Measurements from ENCODE around the gene PROB1.
A peak's percentile ranks its signal among the peaks of the same experiment; 100 is the strongest.
"Not testable (repeated sequence)": the region's sequence is repeated elsewhere in the genome, so short reads cannot be mapped to it uniquely, and the experiment has no call there.

Gene PROB1

GRCh38 chr5:139377226-139377625, 17.7 kb downstream of the PROB1 start:
- no peak for DNase-seq

- DNase-seq = no peak
Measured at GRCh38 chr5:139376364-139376763, 18.5 kb downstream of the PROB1 start.

- no peak for DNase-seq
Measured at GRCh38 chr5:139374909-139375308, 20.0 kb downstream of the PROB1 start.

- no peak for DNase-seq
Measured at GRCh38 chr5:139371482-139372435, 23.1 kb downstream of the PROB1 start.

- DNase-seq = no peak
Measured at GRCh38 chr5:139369181-139369580, 25.7 kb downstream of the PROB1 start.

GRCh38 chr5:139368613-139369012, 26.3 kb downstream of the PROB1 start:
- DNase-seq = no peak

- DNase-seq = no peak
Measured at GRCh38 chr5:139364466-139364865, 30.4 kb downstream of the PROB1 start.

GRCh38 chr5:139363937-139364336, 31.0 kb downstream of the PROB1 start:
- no peak for DNase-seq

GRCh38 chr5:139361835-139362429, 33.0 kb downstream of the PROB1 start:
- DNase-seq = no peak

GRCh38 chr5:139360384-139360783, 34.5 kb downstream of the PROB1 start:
- DNase-seq = no peak

- no peak for DNase-seq
Measured at GRCh38 chr5:139358064-139358463, 36.8 kb downstream of the PROB1 start.

- DNase-seq = not testable (repeated sequence)
Measured at GRCh38 chr5:139355900-139356299, 39.0 kb downstream of the PROB1 start.

- no peak for DNase-seq
Measured at GRCh38 chr5:139354186-139354585, 40.7 kb downstream of the PROB1 start.

- not testable (repeated sequence) for DNase-seq
Measured at GRCh38 chr5:139347863-139348262, 47.0 kb downstream of the PROB1 start.

- DNase-seq = not testable (repeated sequence)
Measured at GRCh38 chr5:139345442-139345841, 49.5 kb downstream of the PROB1 start.

- DNase-seq = no peak
Measured at GRCh38 chr5:139344177-139344576, 50.7 kb downstream of the PROB1 start.

GRCh38 chr5:139343476-139343875, 51.4 kb downstream of the PROB1 start:
- DNase-seq = no peak

- no peak for DNase-seq
Measured at GRCh38 chr5:139342423-139342723, 52.5 kb downstream of the PROB1 start.

- DNase-seq = peak; percentile 99
Measured at GRCh38 chr5:139341689-139342422, 53.0 kb downstream of the PROB1 start, which contains the start of gene PAIP2. PAIP2 (plus strand) TSS chr5:139341854; CDS start chr5:139363785, 21,931 bp downstream.

GRCh38 chr5:139341187-139341688, 53.7 kb downstream of the PROB1 start:
- no peak for DNase-seq
